ENCODE measurements around the gene PGM1. TPM values are rescaled to one million over a fixed set of nuclear protein-coding genes. Genes with fewer than 3 reads are reported as not detected.

Gene PGM1
- total and polyA plus RNA-seq, 9 donors: 33.5 to 105 (median 50.4) TPM

DNA sequence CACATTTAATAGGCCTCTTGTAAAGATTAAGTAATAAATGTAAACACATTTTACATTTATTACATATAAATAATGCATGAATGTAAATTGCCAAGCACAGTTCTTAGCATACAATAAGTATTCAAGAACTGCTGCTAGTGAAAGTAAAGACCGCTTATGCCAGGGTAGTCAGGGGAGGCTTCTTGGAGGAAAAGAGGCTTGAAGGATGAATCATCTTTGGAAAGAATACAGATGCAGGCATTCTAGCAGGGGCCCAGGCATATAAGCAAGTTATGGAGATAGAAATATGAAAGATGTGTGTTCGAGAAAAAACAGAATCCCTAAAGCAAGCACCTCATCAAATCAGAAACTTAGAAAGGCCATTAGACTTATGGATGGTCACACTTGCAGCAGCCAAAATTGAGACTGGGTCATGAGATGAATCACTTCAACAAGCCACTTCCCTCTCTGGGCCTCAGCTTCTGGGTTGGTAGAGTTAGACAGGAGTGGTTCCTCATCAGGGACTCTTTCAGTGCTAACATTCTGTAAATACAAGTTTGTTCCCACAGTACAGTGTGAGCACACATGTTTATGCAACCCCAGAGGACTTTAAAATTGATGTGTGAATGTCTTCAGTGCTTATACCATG, 100.8 kb downstream of the PGM1 start:
- intact Hi-C loops (cut with DNase I): loop anchor here in 1 of 4 donors (10.0 kb wide), 1 partner anchor 81 kb away; the partner anchor contains the start of gene ROR1
- no peak overlapping the region for H3K27ac ChIP-seq
- no peaks in the 10 kb centered on the region for H3K27me3 ChIP-seq

GRCh38 chr1:63698001-63698838, 105.0 kb downstream of the PGM1 start:
- TF ChIP-seq EP300 (IDR thresholded peaks at IDR 0.05) (peak; percentile 40), POLR2A (IDR thresholded peaks at IDR 0.05) (no peak)
- Histone ChIP-seq H3K4me1 (ENCODE audit: insufficient read depth) (no peaks in the 10 kb centered on the region), H3K36me3 (no peaks in the 10 kb centered on the region), H3K27me3 (no peaks in the 10 kb centered on the region), H3K9me3 (no peaks in the 10 kb centered on the region), H3K4me3 (no peak overlapping the region), H3K27ac (no peak overlapping the region)
- DNase-seq: peak in 1 of 5 donors; percentile 23
- intact Hi-C loops (cut with DNase I): loop anchor here in 1 of 4 donors (10.0 kb wide), 1 partner anchor 77 kb away; the partner anchor contains the start of gene ROR1
- WGBS, 3 donors: 79 to 84% (median 82%) methylated on average over 13 of the region's 13 CpGs

More for the DNA sequence above, 100.8 kb downstream of the PGM1 start:
- no peaks in the 10 kb centered on the region for H3K4me1 ChIP-seq (ENCODE audit: insufficient read depth)
- TF ChIP-seq CTCF (IDR thresholded peaks at IDR 0.05) (no peak), POLR2A (IDR thresholded peaks at IDR 0.05) (no peak), EP300 (IDR thresholded peaks at IDR 0.05) (no peak)
- no peak for DNase-seq
- WGBS, 3 donors: 90 to 94% (median 94%) methylated on average over 2 of the region's 2 CpGs
- H3K36me3 ChIP-seq: no peaks in the 10 kb centered on the region
- no peaks in the 10 kb centered on the region for H3K9me3 ChIP-seq
- H3K4me3 ChIP-seq: no peak overlapping the region

- Histone ChIP-seq H3K4me3 (no peak overlapping the region), H3K27ac (no peak overlapping the region), H3K27me3 (no peaks in the 10 kb centered on the region), H3K9me3 (no peaks in the 10 kb centered on the region), H3K36me3 (no peaks in the 10 kb centered on the region), H3K4me1 (ENCODE audit: insufficient read depth) (no peaks in the 10 kb centered on the region)
- WGBS, 3 donors: 77 to 86% (median 78%) methylated on average over 6 of the region's 6 CpGs
- DNase-seq: no peak
- no peak for TF ChIP-seq CTCF (IDR thresholded peaks at IDR 0.05)
- no peak for TF ChIP-seq EP300 (IDR thresholded peaks at IDR 0.05)
- TF ChIP-seq POLR2A (IDR thresholded peaks at IDR 0.05): no peak
- intact Hi-C loops (cut with DNase I): loop anchor here in 1 of 4 donors (10.0 kb wide), 1 partner anchor 704 kb away; no protein-coding TSS in a partner anchor
These were observed 108.0 kb downstream of the PGM1 start for GRCh38 chr1:63701187-63701586.

DNA sequence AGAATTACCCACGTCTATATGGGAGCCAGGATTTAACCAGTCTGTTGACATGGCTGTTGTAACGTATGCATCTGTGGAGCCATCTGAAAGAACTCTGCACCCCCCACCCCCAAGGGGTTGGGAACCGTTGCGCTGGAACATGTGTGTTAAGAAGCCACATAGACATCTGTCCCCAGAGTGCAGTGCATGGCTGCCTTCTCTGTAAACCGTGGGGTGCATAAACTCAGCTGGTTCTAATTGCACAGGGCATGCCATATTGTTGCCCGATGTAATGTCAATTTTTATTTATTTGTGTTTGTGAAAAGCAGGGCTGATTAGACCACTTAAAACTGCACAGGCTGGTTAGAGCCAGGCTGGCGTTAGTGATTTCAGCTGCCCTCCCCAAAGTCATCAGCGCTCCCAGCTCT, 110.5 kb downstream of the PGM1 start:
- Histone ChIP-seq H3K27me3 (no peaks in the 10 kb centered on the region), H3K36me3 (no peaks in the 10 kb centered on the region), H3K4me1 (ENCODE audit: insufficient read depth) (no peaks in the 10 kb centered on the region), H3K27ac (no peak overlapping the region), H3K4me3 (no peak overlapping the region), H3K9me3 (no peaks in the 10 kb centered on the region)
- no peak for DNase-seq
- 72 to 76% (median 74%) methylated on average over 8 of the region's 8 CpGs for WGBS, 3 donors
- no peak for TF ChIP-seq POLR2A (IDR thresholded peaks at IDR 0.05)
- TF ChIP-seq EP300 (IDR thresholded peaks at IDR 0.05): no peak
- TF ChIP-seq CTCF (IDR thresholded peaks at IDR 0.05): no peak
- intact Hi-C loops (cut with DNase I): loop anchor here in 1 of 4 donors (10.0 kb wide), 1 partner anchor 701 kb away; no protein-coding TSS in a partner anchor
